ENCODE results near the gene GSN. TPM values are rescaled to one million over a fixed set of nuclear protein-coding genes. Genes with fewer than 3 reads are reported as not detected.
A peak's percentile ranks its signal among the peaks of the same experiment; 100 is the strongest.

The GSN gene
- polyA plus RNA-seq, 3 donors = 67.4 to 187 (median 95.8) TPM

- H3K4me3 ChIP-seq (replicated peaks in 1 of 3; ENCODE audit: low read depth in 2 of 3, low read length in 3 of 3) = no peak overlapping the region
- H3K4me3 Mint-ChIP-seq = no peak overlapping the region
- WGBS (ENCODE audit: insufficient coverage) = 93% methylated on average over 7 of the region's 8 CpGs
- no peak for DNase-seq
- H3K4me1 Mint-ChIP-seq = peaks cover 4% of the 10 kb centered on the region
- H3K4me2 ChIP-seq (replicated peaks; ENCODE audit: extremely low read depth, low read length, poor library complexity, severe bottlenecking) = no peak overlapping the region
- H3K27me3 Mint-ChIP-seq (ENCODE audit: low read depth in 3 of 3) = peaks cover 0 to 1% (median 0%) of the 10 kb centered on the region in 3 donors
- H3K9ac ChIP-seq (ENCODE audit: insufficient read depth, low read length, poor library complexity, severe bottlenecking) = no peak overlapping the region
- H3K36me3 Mint-ChIP-seq = peaks cover 87 to 99% of the 10 kb centered on the region in 2 donors
- H3K79me2 ChIP-seq (ENCODE audit: insufficient read depth, low read length) = no peaks in the 10 kb centered on the region
- H3K9me3 Mint-ChIP-seq = no peaks in the 10 kb centered on the region
- TF ChIP-seq CTCF (IDR thresholded peaks at IDR 0.05) = no peak
- no peak overlapping the region for H2AFZ ChIP-seq (ENCODE audit: insufficient read depth, low read depth, low read length, poor library complexity, severe bottlenecking)
- no peaks in the 10 kb centered on the region for H3K4me1 ChIP-seq (ENCODE audit: control insufficient read depth in 1 of 2, insufficient read depth in 2 of 2, low read length in 2 of 2)
- intact Hi-C loops (cut with micrococcal nuclease) = no loop called here
- H3K9me3 ChIP-seq (replicated peaks in 1 of 2; ENCODE audit: control insufficient read depth in 1 of 2, insufficient read depth in 1 of 2, low read length in 2 of 2) = no peaks in the 10 kb centered on the region
- no peaks in the 10 kb centered on the region for H3K27me3 ChIP-seq (ENCODE audit: control insufficient read depth in 2 of 2, insufficient read depth in 2 of 2, low read length in 2 of 2)
- no peaks in the 10 kb centered on the region for H4K20me1 ChIP-seq (ENCODE audit: insufficient read depth, low read length)
- H3K27ac Mint-ChIP-seq = no peak overlapping the region
- H3K27ac ChIP-seq (ENCODE audit: low read depth in 1 of 2, low read length in 2 of 2) = no peak overlapping the region
- H3K36me3 ChIP-seq (replicated peaks in 1 of 2; ENCODE audit: control insufficient read depth in 1 of 2, insufficient read depth in 2 of 2, low read length in 2 of 2) = peaks cover 84 to 100% of the 10 kb centered on the region in 2 donors
Observed at GRCh38 chr9:121328476-121328875, 60.5 kb downstream of the GSN start.

- TF ChIP-seq CTCF (IDR thresholded peaks at IDR 0.05) = no peak
- intact Hi-C loops (cut with micrococcal nuclease) = no loop called here
- Mint-ChIP-seq H3K4me3 (no peak overlapping the region), H3K9me3 (no peaks in the 10 kb centered on the region), H3K27me3 (ENCODE audit: low read depth in 3 of 3) (peaks cover 0 to 1% (median 0%) of the 10 kb centered on the region in 3 donors), H3K36me3 (peaks cover 83 to 98% of the 10 kb centered on the region in 2 donors), H3K4me1 (peaks cover 2% of the 10 kb centered on the region), H3K27ac (peak overlapping the region in 1 of 7 donors; percentile 7)
- Histone ChIP-seq H3K36me3 (replicated peaks in 1 of 2; ENCODE audit: control insufficient read depth in 1 of 2, insufficient read depth in 2 of 2, low read length in 2 of 2) (peaks cover 85 to 100% of the 10 kb centered on the region in 2 donors), H3K9ac (ENCODE audit: insufficient read depth, low read length, poor library complexity, severe bottlenecking) (no peak overlapping the region), H3K27me3 (ENCODE audit: control insufficient read depth in 2 of 2, insufficient read depth in 2 of 2, low read length in 2 of 2) (no peaks in the 10 kb centered on the region), H3K4me1 (ENCODE audit: control insufficient read depth in 1 of 2, insufficient read depth in 2 of 2, low read length in 2 of 2) (no peaks in the 10 kb centered on the region), H4K20me1 (ENCODE audit: insufficient read depth, low read length) (no peaks in the 10 kb centered on the region), H3K4me2 (replicated peaks; ENCODE audit: extremely low read depth, low read length, poor library complexity, severe bottlenecking) (no peak overlapping the region), H3K79me2 (ENCODE audit: insufficient read depth, low read length) (no peaks in the 10 kb centered on the region), H3K4me3 (replicated peaks in 1 of 3; ENCODE audit: low read depth in 2 of 3, low read length in 3 of 3) (no peak overlapping the region), H2AFZ (ENCODE audit: insufficient read depth, low read depth, low read length, poor library complexity, severe bottlenecking) (no peak overlapping the region), H3K9me3 (replicated peaks in 1 of 2; ENCODE audit: control insufficient read depth in 1 of 2, insufficient read depth in 1 of 2, low read length in 2 of 2) (no peaks in the 10 kb centered on the region), H3K27ac (ENCODE audit: low read depth in 1 of 2, low read length in 2 of 2) (peak overlapping the region in 1 of 2 donors; percentile 3)
- 91% methylated on average over 14 of the region's 16 CpGs for WGBS (ENCODE audit: insufficient coverage)
- no peak for DNase-seq
Observed at GRCh38 chr9:121328876-121329681, 61.1 kb downstream of the GSN start.

All from CD14-positive monocyte (primary cell).